C4-2B (cell line): Measurements from ENCODE around the gene DNAJC24.

Experiments used
- H3K27ac ChIP-seq: fragments of 450-650 bp; 2 replicates; pipeline ENCODE4 v1.5.1; 2017
- ZFX ChIP-seq: fragments of 450-650 bp; IDR thresholded peaks from 2 replicates; pipeline ENCODE4 v1.6.1; 2017
- TF ChIP-seq, protein P1 (sequence below): fragments of 450-650 bp; conservative IDR thresholded peaks from 2 replicates; pipeline ENCODE4 v1.5.1; 2017; ENCODE audit warnings: mild to moderate bottlenecking

Gene DNAJC24

DNA sequence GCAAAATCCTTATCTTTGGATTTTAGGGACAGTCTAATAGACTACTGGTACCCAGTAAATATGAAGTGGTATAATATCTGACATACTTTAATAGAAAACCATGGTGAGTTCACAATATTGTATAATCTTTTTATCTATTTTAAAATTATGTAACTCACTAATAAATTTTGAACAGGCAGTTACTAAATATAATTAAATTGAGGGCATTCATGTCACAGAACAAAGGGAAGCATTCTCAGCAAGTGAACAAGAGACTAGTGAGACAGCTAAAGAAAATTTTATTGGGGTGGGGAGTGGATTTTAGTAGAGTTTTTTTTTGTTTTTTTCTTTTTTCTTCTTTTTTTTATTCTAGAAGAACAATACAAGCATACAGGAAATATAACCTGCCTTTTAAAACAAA is 55.0 kb downstream of the DNAJC24 start:
- TF ChIP-seq ZFX, result no peak
- TF ChIP-seq, protein P1, sequence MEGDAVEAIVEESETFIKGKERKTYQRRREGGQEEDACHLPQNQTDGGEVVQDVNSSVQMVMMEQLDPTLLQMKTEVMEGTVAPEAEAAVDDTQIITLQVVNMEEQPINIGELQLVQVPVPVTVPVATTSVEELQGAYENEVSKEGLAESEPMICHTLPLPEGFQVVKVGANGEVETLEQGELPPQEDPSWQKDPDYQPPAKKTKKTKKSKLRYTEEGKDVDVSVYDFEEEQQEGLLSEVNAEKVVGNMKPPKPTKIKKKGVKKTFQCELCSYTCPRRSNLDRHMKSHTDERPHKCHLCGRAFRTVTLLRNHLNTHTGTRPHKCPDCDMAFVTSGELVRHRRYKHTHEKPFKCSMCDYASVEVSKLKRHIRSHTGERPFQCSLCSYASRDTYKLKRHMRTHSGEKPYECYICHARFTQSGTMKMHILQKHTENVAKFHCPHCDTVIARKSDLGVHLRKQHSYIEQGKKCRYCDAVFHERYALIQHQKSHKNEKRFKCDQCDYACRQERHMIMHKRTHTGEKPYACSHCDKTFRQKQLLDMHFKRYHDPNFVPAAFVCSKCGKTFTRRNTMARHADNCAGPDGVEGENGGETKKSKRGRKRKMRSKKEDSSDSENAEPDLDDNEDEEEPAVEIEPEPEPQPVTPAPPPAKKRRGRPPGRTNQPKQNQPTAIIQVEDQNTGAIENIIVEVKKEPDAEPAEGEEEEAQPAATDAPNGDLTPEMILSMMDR, result no peak
- H3K27ac ChIP-seq, result no peak overlapping the region

DNA sequence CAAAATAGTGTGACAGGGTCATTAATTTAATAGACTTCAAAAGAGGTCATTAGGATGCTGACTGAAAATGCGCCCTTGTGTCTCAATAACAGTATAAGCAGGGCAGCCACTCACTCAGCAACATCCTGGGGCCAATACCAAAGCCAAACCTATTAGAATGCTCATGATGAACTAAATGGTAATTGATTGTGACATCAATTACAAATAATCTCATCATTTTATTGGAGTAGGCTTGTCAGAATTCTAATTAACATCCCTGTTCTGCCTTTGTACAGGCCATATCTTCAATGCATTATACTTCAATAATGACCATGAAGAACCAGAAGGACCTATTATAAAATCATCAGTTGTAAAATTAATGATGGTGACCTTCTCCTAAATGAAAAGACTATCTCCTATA is 64.2 kb downstream of the DNAJC24 start:
- no peak overlapping the region for H3K27ac ChIP-seq
- no peak for TF ChIP-seq ZFX
- TF ChIP-seq, protein P1, result no peak

DNA sequence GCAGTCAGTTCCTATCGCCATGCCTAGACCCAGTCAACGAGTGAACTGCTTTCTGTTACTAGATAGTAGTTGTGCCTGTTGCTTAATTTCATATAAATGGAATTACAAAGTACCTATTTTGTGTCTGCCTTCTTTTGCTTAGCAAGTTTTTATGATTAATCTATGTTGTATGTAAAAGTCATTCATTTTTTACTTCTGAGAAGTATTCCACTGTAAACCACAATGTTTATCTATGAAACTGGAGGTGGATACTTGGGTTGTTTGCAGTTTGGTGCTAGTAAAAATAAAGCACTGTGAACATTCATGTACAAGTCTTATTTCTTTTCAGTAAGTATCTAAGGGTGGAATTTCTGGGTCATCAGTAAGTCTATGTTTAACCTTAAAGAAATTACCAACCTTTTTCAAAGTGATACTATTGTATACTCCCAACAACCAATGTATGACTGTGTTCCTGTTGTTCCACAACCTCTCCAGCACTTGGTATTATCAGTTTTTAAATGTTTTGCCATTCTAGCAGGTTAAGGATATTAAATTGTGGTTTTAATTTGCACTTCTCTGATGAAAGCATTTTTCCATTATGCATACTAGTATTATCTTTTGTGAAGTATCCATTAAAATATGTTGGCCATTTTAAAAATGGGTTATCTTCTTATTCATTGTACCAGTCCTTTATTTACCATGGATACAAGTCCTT is 68.2 kb downstream of the DNAJC24 start:
- no peak for TF ChIP-seq ZFX
- H3K27ac ChIP-seq, result no peak overlapping the region

DNA sequence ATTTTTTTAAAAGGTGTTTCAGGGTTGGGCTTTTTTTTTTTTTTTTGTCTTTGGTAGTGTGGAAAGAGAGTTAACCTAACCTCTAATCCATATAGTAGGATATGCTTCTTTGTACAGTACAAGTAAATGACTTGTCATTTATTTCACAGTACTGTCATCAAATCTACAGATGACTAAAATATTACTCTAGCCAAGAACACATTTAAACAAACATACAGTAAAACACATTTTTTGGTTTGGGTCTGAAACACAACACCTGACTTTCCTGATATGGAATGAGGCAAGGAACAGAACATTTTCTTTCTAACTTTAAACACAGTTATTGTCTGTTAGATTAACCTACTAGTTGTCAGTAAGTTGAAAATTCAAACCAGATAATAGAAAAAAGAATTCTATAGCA is 71.6 kb downstream of the DNAJC24 start:
- H3K27ac ChIP-seq, result no peak overlapping the region
- TF ChIP-seq ZFX, result no peak
- TF ChIP-seq, protein P1, result no peak

DNA sequence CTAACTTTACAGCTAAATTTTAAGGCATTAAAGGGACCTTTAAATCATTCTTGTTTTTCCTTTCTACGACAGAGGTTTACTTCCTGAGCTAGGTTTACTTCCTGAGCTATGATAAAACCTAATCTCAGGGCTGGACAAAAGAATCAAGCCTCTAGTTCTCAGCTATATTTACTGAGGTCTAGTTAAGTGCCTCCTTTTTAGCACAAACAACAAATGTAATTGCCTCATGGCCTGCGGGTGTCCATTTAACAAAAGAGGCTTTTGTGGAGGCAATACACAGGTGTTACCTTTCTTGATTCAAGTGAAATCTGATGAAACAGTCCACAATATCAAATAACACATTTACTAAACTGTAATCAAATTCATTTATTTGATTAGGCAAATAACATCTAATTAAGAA is 72.4 kb downstream of the DNAJC24 start:
- no peak for TF ChIP-seq ZFX
- TF ChIP-seq, protein P1, result no peak

DNA sequence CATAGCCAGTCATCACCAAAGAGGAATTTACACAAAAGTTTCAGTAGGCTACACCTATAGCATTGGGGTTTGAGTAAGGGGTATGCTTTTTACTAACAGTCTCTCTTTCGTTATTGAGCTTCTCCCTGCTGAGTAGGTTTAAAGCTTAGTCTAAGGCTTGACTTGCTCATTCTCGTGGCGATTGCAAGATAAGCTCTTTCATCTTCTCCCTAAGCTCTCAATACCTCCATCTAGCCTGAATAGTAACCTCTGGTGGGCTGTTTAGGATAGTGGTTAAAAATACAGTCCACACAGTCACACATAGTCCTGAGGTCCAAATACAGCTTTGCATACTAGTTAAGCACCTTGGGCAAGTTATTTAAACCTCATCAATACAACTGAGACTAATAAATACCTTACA is 74.1 kb downstream of the DNAJC24 start:
- no peak overlapping the region for H3K27ac ChIP-seq
- no peak for TF ChIP-seq ZFX
- TF ChIP-seq, protein P1, result no peak

More for the DNA sequence above, 72.4 kb downstream of the DNAJC24 start:
- no peak overlapping the region for H3K27ac ChIP-seq

DNA sequence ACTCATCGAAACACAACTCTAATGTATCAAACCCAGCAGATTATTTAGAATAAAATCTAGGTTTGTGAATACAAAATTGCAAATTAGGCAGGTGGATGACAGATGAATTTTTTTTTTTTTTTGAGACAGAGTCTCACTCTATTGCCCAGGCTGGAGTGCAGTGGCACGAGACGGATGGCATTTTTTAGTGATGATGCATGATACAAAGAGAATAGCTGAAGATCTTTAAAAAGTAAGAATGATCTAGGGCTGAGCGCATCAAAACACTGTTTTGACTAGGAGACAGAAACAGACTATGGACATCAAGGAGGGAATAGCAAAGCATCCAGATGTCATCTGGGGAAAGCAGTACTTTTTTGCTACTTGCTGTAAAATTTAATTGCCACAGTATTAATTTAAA is 76.0 kb downstream of the DNAJC24 start:
- TF ChIP-seq, protein P1, result no peak
- TF ChIP-seq ZFX, result no peak
- no peak overlapping the region for H3K27ac ChIP-seq

DNA sequence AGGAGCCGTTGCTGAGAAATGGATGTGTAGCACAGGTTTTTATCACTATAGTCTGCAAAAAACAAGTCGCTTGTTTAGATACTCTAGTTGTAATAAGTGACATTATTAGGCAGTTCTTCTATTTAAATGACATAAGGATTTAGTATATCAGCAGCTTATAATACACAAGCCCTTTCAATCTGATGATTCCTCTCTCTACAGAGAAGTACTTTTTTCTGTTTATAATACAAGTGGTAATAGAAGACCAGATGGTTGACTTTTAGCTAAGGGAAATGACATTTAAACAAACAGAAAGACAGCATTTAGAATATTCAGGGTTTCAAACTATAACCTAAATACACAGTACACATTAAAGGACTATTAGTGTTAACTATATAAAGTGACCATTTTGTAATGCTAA is 79.4 kb downstream of the DNAJC24 start:
- TF ChIP-seq, protein P1, result no peak
- TF ChIP-seq ZFX, result no peak
- no peak overlapping the region for H3K27ac ChIP-seq
